ENCODE data around the gene FAM184B.

The FAM184B gene

DNA sequence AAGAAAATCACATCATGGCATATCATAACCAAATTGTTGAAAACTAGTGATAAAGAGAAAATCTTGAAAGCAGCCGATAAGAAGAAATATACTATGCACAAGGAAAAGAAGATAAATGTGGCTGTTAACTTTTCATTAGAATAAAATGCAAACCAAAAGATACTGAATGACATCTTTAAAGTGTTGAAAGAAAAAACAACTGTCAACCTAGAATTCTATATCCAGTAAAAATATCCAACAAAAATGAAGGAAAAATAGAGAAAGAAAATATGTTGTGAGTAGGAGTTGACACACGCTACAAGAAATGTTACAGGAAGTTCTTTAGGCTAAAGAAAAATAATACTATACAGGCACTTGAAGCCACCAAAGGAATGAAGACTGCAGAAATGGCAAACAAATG is 82.0 kb downstream of the FAM184B start:
- Histone ChIP-seq H4K20me1 (ENCODE audit: insufficient read depth, low read length) (no peaks in the 10 kb centered on the region), H3F3A (ENCODE audit: insufficient read depth, low read length) (no peaks in the 10 kb centered on the region), H3K27ac (ENCODE audit: low read depth, low read length, poor library complexity, severe bottlenecking) (no peak overlapping the region), H3K4me2 (ENCODE audit: low read length) (no peak overlapping the region), H3K79me2 (ENCODE audit: insufficient read depth, low read length) (no peaks in the 10 kb centered on the region), H3K9me2 (ENCODE audit: low read depth, low read length) (no peaks in the 10 kb centered on the region), H3K9ac (ENCODE audit: low read length) (no peak overlapping the region), H3K36me3 (ENCODE audit: insufficient read depth, low read length) (no peaks in the 10 kb centered on the region), H3K4me1 (ENCODE audit: insufficient read depth, low read length, severe bottlenecking) (no peaks in the 10 kb centered on the region), H3K4me3 (ENCODE audit: low read depth, low read length, poor library complexity, severe bottlenecking) (no peak overlapping the region), H2AFZ (ENCODE audit: low read length) (no peak overlapping the region), H3K27me3 (ENCODE audit: insufficient read depth, low read length) (no peaks in the 10 kb centered on the region), H3K9me3 (ENCODE audit: low read length) (no peaks in the 10 kb centered on the region)
- TF ChIP-seq EZH2 (IDR thresholded peaks at IDR 0.05; ENCODE audit: borderline replicate concordance, low read length): no peak
- TF ChIP-seq, protein P1, sequence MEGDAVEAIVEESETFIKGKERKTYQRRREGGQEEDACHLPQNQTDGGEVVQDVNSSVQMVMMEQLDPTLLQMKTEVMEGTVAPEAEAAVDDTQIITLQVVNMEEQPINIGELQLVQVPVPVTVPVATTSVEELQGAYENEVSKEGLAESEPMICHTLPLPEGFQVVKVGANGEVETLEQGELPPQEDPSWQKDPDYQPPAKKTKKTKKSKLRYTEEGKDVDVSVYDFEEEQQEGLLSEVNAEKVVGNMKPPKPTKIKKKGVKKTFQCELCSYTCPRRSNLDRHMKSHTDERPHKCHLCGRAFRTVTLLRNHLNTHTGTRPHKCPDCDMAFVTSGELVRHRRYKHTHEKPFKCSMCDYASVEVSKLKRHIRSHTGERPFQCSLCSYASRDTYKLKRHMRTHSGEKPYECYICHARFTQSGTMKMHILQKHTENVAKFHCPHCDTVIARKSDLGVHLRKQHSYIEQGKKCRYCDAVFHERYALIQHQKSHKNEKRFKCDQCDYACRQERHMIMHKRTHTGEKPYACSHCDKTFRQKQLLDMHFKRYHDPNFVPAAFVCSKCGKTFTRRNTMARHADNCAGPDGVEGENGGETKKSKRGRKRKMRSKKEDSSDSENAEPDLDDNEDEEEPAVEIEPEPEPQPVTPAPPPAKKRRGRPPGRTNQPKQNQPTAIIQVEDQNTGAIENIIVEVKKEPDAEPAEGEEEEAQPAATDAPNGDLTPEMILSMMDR (IDR thresholded peaks at IDR 0.05; ENCODE audit: low read length): no peak

DNA sequence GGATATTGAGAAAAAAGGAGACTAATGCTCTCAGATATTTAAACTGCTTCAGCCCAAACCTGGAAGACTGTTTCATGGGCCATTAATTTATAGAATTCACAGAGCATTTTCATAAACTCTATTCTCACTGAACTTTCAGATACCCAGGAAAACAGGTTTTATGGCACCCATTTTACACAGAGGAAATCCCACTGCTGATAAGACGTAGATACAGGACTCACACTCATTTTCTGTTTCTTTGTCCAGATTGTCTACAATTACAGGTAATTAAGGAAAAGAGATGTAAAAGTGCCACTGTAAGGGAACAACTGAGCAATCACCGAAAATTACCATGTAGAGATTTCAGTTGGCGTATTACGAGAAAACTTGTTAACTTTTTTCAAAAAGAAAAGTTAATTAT is 83.3 kb downstream of the FAM184B start:
- no peaks in the 10 kb centered on the region for H3F3A ChIP-seq (ENCODE audit: insufficient read depth, low read length)
- no peaks in the 10 kb centered on the region for H3K36me3 ChIP-seq (ENCODE audit: insufficient read depth, low read length)
- no peak overlapping the region for H3K9ac ChIP-seq (ENCODE audit: low read length)
- no peaks in the 10 kb centered on the region for H3K79me2 ChIP-seq (ENCODE audit: insufficient read depth, low read length)
- H3K4me1 ChIP-seq (ENCODE audit: insufficient read depth, low read length, severe bottlenecking): no peaks in the 10 kb centered on the region
- H4K20me1 ChIP-seq (ENCODE audit: insufficient read depth, low read length): no peaks in the 10 kb centered on the region
- no peak overlapping the region for H2AFZ ChIP-seq (ENCODE audit: low read length)
- H3K4me2 ChIP-seq (ENCODE audit: low read length): no peak overlapping the region
- H3K27me3 ChIP-seq (ENCODE audit: insufficient read depth, low read length): no peaks in the 10 kb centered on the region
- TF ChIP-seq, protein P1 (IDR thresholded peaks at IDR 0.05; ENCODE audit: low read length): no peak
- TF ChIP-seq EZH2 (IDR thresholded peaks at IDR 0.05; ENCODE audit: borderline replicate concordance, low read length): no peak
- no peak overlapping the region for H3K27ac ChIP-seq (ENCODE audit: low read depth, low read length, poor library complexity, severe bottlenecking)
- no peaks in the 10 kb centered on the region for H3K9me2 ChIP-seq (ENCODE audit: low read depth, low read length)
- no peaks in the 10 kb centered on the region for H3K9me3 ChIP-seq (ENCODE audit: low read length)
- H3K4me3 ChIP-seq (ENCODE audit: low read depth, low read length, poor library complexity, severe bottlenecking): no peak overlapping the region

DNA sequence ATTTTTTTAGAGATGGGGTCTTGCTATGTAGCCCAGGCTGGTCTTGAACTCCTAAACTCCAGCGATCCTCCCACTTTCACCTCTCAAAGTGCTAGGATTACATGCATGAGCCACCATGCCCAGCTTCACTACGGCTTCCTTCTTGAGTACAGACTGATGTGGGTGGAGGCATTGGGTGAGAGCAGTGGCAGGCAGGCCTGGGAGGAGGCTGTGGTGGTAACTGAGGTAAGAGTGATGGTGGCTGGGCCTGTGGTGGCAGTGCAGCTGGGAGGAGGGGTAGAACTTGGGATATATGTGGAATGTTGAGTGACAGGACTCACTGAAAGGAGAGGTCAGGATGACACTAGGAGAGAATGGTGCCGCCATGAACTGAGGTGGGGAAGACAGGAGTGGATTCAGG is 86.1 kb downstream of the FAM184B start:
- no peak overlapping the region for H3K27ac ChIP-seq (ENCODE audit: low read depth, low read length, poor library complexity, severe bottlenecking)
- no peak overlapping the region for H3K4me2 ChIP-seq (ENCODE audit: low read length)
- no peak overlapping the region for H3K9ac ChIP-seq (ENCODE audit: low read length)
- H3K27me3 ChIP-seq (ENCODE audit: insufficient read depth, low read length): no peaks in the 10 kb centered on the region
- H3K4me3 ChIP-seq (ENCODE audit: low read depth, low read length, poor library complexity, severe bottlenecking): no peak overlapping the region
- H3K4me1 ChIP-seq (ENCODE audit: insufficient read depth, low read length, severe bottlenecking): no peaks in the 10 kb centered on the region
- no peaks in the 10 kb centered on the region for H3K36me3 ChIP-seq (ENCODE audit: insufficient read depth, low read length)
- no peak overlapping the region for H2AFZ ChIP-seq (ENCODE audit: low read length)
- no peaks in the 10 kb centered on the region for H3K9me2 ChIP-seq (ENCODE audit: low read depth, low read length)
- no peaks in the 10 kb centered on the region for H4K20me1 ChIP-seq (ENCODE audit: insufficient read depth, low read length)
- TF ChIP-seq, protein P1 (IDR thresholded peaks at IDR 0.05; ENCODE audit: low read length): no peak
- no peak for TF ChIP-seq EZH2 (IDR thresholded peaks at IDR 0.05; ENCODE audit: borderline replicate concordance, low read length)
- H3K9me3 ChIP-seq (ENCODE audit: low read length): no peaks in the 10 kb centered on the region
- H3F3A ChIP-seq (ENCODE audit: insufficient read depth, low read length): no peaks in the 10 kb centered on the region
- H3K79me2 ChIP-seq (ENCODE audit: insufficient read depth, low read length): no peaks in the 10 kb centered on the region
